NK-92 treated with Interleukin-12 subunit alpha and Interleukin-12 subunit beta, amount 100 ng/mL, for 24 hours (cell line): ENCODE results near the gene RPP30.
"Not testable (repeated sequence)": the region's sequence is repeated elsewhere in the genome, so short reads cannot be mapped to it uniquely, and the experiment has no call there.

Experiments
- DNase-seq: peaks from one replicate; lab custom pipeline; 2025; lab: John Stamatoyannopoulos, UW

Gene RPP30

DNA sequence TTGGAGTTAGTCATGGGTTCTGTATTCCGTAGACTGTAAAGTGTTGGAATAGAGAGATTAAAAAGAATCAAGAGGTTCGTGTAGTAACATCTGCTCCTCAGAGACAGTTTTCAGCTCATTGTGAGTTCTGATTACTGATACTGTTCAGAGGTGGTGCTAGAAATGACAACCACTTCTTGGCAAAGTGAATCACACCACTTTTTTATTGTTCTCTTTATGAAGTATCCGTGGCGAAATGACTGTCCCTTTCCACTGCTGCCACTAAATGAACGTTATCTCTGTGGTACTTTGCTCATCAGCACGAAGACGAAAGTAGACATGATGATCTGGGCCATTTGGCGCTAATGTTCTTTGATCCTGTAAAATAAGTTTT, 860 bp downstream of the RPP30 start:
- no peak for DNase-seq

GRCh38 chr10:90879062-90879461, 7.3 kb downstream of the RPP30 start:
- DNase-seq, result no peak

- not testable (repeated sequence) for DNase-seq
Measured at GRCh38 chr10:90880059-90880719, 8.4 kb downstream of the RPP30 start.

DNA sequence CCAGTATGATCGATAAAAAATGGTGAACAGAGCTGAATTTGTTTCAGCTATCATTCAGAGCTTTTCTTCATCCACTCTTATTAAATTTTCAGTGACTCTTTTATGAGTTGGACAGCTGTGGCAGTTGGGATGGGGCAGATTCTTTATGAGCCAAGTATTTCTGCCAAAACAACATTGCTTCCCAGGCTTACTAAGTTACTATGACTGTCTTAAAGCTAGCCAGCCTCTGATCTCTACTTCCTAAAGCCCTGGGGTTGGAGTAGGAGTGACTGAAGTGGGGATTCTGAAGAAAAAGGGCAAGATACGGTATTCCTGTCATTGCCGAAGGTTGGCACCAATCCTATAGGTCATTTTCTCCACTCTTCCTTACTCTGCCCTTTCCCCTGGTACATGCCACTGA, 12.7 kb downstream of the RPP30 start:
- DNase-seq, result no peak

GRCh38 chr10:90885176-90885575, 13.4 kb downstream of the RPP30 start:
- DNase-seq, result no peak

DNA sequence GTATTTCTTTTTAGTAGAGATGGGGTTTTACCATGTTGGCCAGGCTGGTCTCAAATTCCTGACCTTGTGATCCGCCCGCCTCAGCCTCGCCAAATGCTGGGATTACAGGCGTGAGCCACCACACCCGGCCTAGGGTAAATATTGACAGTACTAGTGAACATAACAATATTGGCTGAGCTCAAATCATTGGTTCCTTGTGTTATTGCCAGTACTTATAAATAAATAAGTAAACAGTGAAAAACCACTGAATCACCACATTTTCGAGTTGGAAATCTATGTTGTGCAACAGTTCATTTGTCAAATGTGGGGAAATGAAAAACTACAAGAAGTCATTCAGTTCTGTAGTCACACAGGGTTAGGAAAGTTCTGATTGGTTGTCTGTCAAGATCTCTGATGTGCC, 15.8 kb downstream of the RPP30 start:
- DNase-seq, result no peak

GRCh38 chr10:90888387-90888786, 16.6 kb downstream of the RPP30 start:
- DNase-seq, result no peak

DNA sequence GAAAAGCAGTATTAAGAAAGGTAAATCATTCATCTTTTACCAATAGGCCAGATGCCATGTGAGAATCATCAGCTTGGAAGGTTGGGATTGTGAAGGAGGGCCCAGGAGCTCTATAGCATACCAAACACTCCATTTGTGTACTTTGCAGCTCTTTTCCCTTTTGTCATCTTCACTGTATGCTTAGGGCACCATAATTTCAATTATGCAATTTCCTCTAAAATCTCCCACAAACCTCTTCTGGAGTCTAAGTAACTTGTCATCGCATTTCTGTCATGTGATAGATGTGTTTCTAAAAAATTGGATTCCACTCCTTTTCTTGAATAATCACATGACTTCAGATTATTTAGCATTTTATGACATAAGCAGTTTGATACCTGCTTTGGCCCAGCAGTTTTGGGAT, 17.9 kb downstream of the RPP30 start:
- no peak for DNase-seq

- no peak for DNase-seq
Measured at GRCh38 chr10:90890347-90890746, 18.6 kb downstream of the RPP30 start.

DNA sequence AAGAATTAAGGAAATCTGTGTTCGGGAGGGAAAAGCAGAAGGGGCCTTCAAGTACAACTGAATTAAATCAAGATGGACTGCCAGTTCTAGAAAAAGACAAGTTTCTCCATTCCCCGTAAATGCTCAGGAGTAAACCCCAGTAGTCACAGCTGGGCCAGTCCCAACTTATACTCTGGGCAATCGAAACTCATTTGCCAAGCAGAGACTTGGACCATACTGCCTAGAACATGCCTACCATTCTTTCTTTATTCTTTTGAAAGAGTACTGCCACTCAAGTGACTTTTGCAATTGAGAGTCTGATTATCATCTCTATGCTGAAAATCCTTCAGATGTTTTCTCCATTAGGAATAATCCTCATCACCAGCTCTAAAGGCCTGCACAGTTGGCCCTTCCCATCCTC, 21.4 kb downstream of the RPP30 start:
- no peak for DNase-seq

DNA sequence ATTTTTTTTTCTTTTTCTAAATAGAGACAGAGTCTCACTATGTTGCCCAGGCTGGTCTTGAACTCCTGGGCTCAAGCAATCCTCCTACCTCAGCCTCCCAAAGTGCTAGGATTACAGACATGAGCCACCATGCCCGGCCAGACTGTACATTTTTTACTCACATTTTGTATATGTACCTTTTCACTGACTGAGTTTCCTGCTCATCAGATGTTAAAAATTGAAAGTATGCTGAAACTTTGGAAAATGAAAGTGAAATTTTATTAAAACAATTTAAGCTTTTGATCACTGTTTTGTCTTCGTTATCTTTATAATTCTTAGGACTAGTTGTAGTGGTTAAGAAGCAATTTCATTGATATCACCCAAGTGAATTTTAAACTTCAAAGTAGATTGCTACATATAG, 25.1 kb downstream of the RPP30 start:
- DNase-seq, result not testable (repeated sequence)

DNA sequence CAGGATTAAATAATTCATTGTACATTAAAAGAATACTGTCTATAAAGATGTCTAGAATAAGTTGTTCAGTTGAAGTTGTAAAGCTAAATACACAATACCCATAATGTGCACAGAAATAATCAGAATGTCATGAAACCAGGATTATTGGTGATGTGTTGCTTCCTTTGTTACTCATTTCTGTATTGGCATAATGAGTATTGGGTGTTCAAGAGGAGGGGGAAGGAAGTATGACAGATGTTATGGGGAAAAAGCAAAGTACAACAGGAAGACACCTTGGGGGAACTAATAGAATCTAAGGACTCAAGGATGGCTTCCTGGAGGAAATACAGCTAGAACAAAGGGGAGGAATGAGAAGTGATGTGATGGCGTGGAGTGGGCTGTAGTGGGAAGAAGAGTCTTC, 34.2 kb downstream of the RPP30 start:
- DNase-seq, result no peak

DNA sequence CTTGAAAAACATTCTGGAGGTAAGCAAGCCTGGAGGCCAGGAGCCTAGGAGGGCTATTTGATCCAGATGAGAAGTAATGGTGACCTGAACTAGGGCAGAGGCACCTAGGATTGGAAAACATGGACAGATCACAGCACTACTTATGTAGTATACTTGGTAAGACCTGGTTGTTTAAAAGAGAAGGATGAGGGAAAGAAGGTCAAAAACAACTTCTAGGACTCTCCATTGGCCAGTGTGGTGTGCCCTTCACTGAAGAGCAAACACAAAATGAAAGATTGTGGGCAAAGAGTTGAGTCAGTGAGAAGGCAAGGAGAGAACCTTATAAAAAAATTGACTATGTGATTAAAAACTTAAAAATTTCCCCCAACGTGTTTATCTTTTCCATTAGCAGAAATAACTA, 34.8 kb downstream of the RPP30 start:
- DNase-seq, result no peak

DNA sequence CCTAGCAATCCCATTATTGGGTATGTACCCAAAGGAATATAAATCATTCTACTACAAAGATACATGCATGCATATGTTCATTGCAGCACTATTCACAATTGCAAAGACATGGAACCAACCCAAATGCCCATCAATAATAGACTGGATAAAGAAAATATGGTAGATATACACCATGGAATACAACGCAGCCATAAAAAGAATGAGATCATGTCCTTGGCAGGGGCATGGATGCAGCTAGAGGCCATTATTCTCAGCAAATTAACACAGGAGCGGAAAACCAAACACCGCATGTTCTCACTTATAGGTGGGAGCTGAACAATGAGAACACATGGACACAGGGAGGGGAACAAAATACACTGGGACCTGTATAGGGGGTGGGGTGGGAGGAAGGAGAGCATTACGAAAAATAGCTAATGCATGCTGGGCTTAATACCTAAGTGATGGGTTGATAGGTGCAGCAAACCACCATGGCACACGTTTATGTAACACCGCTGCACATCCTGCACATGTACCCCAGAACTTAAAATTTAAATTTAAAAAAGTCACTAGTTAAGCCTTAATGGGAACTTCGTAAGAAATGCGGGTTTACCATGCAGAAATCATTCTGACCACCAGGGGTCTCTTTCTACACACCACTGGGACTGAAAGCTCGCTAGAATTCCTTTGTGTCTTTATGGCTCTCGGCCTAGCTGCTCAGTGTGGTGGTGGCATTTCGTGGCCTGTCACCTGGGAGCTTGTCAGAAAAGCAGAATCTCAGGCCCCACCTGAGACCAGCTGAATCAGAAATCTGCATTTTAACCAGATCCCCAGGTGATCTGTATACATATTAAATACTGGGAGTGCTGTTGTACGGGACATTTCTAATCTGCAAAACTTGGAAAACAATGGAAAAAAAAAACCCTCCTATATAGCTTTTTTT, 39.6 kb downstream of the RPP30 start:
- no peak for DNase-seq

DNA sequence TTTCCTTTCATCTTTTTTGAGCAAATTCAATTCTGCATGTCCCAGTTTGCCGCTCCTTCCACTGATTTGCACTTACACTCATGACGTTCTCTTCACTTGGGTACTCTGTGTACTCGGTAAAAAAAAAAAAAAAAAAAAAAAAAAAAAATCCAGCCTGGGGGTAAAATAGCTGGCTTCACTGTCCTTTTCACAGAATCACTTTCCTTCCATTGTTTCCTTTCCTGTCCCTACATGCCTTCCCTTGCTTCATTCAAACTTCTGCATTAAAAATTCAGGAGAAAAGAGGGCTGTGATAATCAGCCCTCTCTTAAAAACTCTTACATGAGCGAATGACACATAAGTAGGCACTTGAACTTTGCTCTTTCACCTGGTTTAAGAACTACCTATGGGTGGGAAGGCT, 40.4 kb downstream of the RPP30 start:
- DNase-seq, result no peak

DNA sequence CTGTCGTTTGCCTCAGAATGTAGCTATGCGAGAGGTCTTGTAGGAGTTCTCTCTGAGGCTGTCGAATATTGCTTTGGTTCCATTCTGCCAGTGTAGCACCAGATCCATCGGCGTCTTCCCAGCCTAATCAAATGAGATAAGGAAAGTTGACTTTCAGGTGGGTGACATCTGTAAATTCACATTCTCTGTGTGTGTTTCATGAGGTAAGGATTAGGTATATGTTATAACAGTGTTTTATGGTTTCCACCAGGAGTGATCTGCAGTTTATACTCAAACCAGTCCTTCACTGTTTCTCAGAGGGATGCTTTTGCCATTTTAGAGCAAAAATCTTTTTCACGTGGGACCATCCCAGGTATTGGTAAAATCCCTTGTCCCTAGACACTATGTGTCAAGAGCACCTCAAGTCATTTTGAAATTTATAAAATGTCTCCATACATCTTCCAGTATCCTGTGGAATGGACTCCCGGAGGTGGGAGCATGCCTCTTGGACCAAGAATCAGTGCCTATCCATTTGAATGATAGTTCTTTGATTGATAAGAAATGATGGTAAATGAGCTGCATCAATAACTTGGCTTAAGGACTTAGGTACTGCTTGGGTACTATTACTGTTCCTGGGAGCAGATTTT, 41.2 kb downstream of the RPP30 start:
- DNase-seq, result no peak

DNA sequence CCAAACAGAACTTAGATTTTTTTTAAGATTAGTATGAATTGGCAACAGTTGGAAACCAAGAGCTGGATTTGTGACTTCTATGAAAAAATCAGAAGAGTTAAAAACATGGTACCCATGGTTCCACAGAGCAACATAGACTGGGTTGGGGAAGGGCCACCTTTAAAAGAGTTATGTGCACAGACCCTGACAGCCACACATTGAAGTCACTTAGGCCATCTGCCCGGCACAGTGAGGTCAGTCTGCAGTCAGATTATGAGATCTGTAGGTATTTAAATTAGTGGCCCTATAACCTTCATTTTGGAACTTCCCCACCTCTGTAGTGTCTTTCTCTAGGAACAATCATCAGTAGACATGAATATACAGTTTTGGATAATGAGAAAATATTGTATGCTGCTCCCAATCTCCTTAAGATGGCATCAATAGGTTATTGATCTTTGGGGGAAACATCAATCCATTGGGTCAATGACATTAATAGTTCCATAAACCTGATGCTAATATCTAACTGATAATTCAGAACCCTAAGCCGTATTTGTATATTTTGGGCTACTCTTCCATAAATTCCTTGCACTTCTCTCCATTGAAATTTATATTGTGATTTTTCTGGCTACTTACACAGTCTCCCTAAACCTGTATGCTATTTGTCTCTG, 42.1 kb downstream of the RPP30 start:
- DNase-seq, result no peak

DNA sequence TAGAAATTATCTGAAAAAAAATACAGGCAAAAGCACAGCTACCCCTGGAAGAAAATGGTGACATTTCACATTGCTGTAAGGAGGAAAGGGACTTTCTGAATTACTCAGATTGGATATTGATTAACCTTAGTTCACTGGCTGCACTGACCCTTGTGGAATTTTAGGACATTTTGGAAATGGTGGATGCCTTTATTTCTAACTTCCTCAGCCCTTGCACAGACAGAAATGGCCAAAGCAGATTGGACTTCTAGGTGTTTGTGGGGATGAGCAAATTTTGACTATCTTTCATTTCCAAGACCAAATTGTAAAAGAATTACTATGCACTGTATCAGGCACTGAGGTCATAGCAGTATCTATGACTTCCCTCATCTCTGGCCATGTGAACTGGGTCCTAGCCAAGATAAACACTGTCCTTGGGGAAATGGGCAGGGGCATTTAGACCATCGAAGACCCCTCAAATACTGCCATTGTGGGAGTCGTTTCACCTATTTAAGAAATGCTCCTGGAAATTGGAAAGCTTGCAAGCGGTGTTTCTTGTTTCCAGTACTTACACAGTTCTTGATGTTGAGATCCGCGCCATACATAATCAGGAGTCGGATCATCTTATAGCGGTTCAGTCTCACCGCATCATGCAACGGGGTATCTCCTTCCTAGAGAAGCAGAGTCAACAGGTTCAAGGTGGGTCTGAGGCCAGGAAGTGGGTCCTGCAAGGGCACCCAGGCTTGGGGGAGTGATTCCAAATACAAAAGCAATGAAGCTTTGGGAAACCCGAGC, 43.4 kb downstream of the RPP30 start:
- no peak for DNase-seq

DNA sequence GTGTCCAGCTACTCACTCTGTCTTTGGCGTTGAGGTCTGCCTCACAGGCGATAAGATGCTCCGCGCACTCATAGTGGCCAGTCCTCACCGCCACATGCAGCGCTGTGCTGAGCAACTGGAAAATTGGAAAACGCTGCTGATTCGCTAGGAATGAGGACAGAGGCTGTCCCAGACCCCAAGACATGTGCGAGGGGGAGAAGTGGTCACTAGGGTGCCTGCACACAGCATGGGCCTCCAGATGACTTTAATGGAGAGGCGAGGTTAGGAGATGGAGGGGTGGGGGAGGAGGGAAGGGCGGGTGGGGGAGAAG, 43.9 kb downstream of the RPP30 start:
- DNase-seq, result no peak

- DNase-seq, result no peak
Measured at GRCh38 chr10:90916392-90917237, 44.8 kb downstream of the RPP30 start.
